HG03095 (cell line): Measurements from ENCODE around the gene LRRC32.

Source experiments
- ATAC-seq: cut with Tn5 transposase; IDR thresholded peaks from one replicate; pipeline ENCODE4 v1.9.1; 2021; ENCODE audit warnings: moderate library complexity; ENCODE audit not compliant: unreplicated experiment

The LRRC32 gene, protein sequence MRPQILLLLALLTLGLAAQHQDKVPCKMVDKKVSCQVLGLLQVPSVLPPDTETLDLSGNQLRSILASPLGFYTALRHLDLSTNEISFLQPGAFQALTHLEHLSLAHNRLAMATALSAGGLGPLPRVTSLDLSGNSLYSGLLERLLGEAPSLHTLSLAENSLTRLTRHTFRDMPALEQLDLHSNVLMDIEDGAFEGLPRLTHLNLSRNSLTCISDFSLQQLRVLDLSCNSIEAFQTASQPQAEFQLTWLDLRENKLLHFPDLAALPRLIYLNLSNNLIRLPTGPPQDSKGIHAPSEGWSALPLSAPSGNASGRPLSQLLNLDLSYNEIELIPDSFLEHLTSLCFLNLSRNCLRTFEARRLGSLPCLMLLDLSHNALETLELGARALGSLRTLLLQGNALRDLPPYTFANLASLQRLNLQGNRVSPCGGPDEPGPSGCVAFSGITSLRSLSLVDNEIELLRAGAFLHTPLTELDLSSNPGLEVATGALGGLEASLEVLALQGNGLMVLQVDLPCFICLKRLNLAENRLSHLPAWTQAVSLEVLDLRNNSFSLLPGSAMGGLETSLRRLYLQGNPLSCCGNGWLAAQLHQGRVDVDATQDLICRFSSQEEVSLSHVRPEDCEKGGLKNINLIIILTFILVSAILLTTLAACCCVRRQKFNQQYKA

DNA sequence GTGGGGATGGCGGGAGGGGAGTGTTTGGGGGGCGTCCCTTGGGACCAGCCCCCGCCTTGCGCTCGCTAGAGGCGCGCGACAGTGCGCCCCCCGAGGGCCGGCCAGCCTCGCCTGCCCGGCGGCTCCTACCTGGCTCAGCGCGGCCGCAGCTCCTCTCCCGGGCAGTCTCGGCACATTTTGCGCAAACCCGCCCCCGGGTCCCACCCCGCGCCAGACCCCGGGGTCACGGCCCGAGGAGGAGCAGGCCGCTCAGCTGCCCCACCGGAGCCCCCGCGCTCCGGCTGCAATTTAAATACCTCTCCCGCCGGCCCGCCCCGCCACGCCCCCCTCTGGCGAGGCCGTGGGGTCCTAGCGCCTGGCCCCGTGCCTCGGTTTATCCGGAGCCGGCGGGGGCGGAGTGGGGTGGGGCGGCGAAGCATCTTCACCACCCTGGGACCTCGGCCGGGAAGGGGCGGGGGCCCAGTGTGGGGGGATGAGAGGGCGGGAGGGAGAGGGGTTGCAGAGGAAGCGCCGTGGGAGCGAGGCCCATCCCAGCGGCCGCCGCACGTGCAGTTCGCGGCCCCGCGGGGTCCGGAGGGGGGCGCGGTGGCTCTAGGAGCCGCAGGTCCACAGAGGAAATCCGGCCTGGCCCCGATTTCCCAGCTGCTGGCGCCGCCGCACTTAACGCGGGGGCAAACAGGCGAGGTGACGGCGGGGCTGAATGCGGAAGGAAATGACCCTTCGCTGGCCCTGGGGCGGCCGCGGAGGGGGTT is at the start of gene LRRC32:
Gene LRRC32, minus strand, starts transcription at position 263 of the 752 bp plus-strand sequence. CDS start 4,793 bp downstream, outside the sequence.
- no peak for ATAC-seq

DNA sequence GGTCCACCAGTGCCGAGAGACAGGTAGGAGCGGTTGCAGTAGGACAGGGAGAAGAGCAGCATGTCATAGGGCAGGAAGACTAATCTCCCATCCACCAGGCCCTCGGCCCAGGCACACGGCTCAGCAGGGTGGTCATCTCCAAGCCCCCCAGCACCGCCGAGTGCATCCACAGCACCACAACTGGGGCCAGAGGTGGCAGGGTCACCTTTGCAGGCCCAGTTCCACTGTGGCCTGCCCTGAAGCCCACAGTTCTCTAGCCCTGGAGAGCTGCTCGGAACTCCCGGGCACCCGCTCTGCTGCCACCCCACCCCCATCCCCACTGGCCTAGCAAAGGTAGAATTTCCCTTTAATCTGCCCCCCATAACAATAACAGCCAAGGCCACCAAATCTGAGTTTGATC is 49.1 kb upstream of the LRRC32 start:
- ATAC-seq, result no peak

DNA sequence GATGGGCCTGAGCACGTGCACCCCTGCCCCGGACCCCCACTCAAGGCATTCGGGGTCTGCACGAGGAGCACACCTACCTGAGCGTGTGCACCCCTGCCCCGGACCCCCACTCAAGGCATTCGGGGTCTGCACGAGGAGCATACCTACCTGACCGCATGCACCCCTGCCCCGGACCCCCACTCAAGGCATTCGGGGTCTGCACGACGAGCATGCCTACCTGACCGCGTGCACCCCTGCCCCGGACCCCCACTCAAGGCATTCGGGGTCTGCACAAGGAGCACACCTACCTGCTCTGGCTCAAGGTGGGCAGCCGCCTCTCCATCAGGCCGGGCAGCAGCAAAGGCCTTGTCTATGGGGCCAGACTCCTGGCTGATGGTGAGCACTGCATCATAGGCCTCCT is 48.7 kb upstream of the LRRC32 start:
- ATAC-seq, result no peak

DNA sequence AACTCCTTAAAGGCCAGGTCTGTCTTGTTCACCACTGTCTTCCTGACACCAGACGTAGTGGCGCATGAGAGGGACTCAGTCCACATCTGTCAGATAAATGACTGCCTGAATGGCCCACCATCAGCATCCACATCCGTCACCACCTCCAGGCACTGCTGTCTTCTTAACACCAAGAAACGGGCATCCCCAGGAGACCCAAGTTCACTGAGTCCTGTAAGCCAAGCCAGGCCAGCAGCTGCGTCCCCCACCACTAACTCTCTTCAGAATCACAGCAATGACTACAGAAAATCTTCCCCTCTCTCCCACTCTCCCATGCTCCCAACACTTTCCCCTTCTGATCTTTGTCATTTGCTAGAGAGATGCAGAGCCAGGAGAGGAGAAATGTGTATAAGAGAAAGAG is 47.3 kb upstream of the LRRC32 start:
- no peak for ATAC-seq

DNA sequence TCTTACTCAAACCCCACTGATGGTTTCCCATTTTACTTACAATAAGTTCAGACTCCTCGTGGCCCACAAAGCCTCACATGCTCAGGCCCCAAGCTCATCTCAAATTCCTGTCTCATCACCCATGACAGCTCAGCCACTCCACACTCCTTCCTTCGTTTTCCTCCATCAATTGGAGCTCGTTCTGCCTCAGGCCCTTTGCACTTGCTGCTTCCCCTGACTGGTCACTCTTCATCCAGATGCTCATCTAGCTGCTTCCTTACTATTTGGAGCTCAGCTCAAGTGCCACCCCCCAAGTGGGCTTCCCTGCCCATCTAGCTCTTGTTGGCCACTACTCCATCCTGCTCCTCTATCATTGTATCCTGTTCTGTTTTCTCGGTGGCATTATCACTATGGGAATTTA is 46.8 kb upstream of the LRRC32 start:
- ATAC-seq, result no peak

DNA sequence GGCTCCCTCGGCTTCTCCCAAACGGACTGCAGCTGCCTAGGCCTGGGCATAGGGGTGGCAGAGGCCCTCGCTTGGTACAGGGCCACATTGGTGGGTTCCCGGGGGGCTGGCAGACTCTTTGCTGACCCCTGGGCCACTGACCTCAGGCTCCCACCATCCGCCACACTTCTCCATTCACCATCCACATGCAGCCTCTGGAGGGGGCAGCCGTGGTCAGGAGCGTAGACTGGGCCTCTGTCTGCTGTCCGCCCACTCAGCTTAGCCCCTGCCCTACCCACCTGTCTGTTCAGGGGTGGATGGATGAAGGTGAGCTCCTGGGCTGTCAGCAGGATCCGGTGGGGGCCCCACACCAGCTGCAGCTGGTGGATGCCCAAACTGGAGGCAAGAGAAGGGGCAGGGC is 45.7 kb upstream of the LRRC32 start:
- no peak for ATAC-seq

DNA sequence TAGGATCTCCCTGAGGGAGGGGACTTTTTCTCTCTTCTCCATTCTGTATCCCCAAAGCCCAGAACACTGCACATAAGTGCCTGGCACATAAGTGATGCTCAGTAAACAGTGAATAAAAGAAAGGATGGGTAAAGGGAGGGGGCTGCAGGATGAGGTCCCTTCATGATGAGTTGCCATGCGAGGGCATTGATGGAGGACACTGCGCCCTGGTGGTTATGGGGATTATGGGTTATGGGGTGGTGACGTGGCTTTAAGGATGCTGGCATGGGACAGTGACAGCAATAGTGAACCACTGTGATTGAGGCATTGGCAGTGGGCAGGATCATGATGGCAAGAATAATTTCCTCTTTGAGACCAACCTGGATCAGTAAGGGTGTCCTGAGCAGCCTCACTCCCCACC is 43.9 kb upstream of the LRRC32 start:
- ATAC-seq, result no peak

GRCh38 chr11:76713499-76713898 is 43.0 kb upstream of the LRRC32 start:
- ATAC-seq, result no peak

DNA sequence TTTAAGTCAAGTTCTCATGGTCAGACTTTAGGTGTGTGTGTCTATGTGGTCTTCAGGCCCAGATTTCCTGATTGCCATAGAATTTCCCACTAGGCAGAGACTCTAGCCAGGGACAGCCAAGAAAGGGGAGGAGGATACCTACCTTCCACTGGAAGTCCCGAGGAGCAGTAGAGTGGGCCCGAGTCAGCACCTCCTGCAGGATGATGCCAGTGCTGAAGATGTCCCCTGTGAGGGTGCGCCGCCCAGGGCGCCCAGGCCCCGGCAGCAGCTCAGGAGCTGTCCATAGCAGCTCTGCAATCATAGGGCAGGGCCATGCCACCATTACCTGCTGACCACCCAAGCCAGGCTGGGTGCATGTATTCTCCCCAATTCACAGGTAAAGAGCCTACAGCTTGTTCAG is 41.6 kb upstream of the LRRC32 start:
- ATAC-seq, result no peak

DNA sequence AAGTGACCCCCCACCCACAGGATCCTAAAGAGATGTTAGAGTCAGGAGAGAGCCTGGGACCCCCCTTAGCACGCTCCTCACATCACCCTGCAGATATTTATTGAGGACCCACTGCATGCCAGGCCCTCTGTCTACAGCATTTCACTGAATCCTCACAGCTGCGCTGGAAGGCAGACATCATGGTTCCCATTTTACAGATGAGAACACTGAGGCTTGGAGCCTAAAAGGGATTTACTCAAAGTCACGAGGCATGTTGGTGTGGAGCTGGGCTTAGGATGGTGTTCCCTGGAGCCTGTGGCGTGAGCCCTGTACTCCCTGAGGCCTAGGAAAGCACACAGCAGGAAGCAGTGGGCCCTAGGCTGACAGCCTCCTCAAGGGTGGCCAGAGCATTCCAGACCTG is 39.2 kb upstream of the LRRC32 start:
- no peak for ATAC-seq

GRCh38 chr11:76708972-76709660 is 38.6 kb upstream of the LRRC32 start:
- no peak for ATAC-seq

- no peak for ATAC-seq
These were observed 36.8 kb upstream of the LRRC32 start for GRCh38 chr11:76707293-76707825.

GRCh38 chr11:76706667-76707066 is 36.1 kb upstream of the LRRC32 start:
- no peak for ATAC-seq

DNA sequence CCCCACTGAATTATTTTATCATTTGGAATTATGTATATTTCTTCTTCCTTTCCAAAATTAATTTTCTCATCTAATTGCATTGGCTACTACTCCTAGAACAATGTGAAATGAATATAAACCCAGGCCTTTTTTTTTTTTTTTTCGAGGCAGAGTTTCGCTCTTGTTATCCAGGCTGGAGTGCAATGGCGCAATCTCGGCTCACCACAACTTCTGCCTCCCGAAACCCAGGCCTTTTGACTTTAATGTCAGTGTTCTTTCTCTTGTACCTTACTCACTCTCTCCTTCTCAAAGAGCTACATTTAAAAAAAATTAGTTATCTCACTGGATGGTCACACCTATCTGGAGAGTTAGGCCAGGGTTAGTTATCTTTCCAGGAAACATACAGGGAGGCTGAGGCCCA is 35.3 kb upstream of the LRRC32 start:
- ATAC-seq, result no peak

DNA sequence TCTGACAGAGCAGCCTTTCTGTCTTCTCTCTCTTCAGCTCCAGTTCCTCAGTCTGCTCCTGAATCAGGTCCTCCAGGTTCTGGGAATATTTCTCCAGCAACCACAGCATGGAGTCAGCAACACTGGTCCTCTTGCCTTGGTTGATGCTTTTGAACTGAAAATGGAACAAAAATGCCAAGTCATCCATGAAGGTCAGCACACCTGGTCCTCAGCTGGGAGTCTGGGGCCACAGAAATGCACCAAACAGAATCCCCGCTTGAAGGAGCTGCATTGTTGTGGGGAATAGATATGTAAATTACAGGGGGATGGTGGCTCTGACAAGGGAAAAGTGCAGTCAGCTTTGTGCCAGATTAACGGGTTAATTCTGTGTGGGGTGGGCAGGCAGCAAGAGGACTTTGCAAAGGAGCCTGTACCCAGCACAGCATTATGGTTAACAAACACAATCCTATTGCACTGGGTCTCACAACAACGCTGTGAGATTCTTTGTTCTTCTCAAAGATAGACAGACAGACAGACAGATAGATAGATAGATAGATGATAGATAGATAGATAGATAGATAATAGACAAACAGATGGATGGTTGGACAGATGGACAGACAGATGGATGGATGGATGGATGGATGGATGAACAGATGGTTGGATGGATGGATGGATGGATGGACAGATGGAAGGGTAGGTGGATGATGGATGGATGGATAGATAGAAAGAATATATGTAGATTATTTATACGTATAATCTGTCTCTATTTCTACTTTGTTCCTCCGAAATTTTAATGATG is 33.8 kb upstream of the LRRC32 start:
- ATAC-seq, result no peak

DNA sequence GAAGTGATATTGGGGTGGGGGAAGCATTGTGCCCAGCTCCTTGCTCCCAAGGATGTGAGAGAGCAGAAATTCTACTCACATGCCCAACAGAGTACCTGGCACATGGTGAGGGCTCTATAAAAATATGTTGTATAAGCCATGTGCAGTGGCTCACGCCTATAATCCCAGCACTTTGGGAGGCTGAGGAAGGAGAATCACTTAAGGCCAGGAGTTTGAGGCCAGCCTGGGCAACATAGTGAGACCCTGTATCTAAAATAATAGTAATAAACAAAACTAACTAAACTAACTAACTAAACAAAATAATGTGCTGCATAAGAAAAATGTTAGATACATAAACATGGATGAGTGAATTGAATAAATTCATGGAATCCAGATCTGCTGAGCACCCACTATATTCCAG is 33.2 kb upstream of the LRRC32 start:
- ATAC-seq, result no peak

- ATAC-seq, result no peak
These were observed 32.0 kb upstream of the LRRC32 start for GRCh38 chr11:76702336-76703128.

GRCh38 chr11:76701294-76702040 is 30.9 kb upstream of the LRRC32 start:
- ATAC-seq, result no peak
